A549 (cell line): ENCODE measurements around the gene ANGPTL5. TPM values are rescaled to one million over a fixed set of nuclear protein-coding genes. Genes with fewer than 3 reads are reported as not detected.

Experiments used
- ATAC-seq, 2 experiments: fragments of 200-7000 bp in 1 of 2; fragments of >200 bp in 1 of 2; cut with Nextera tagmentation in 1 of 2; cut with Tn5 transposase in 1 of 2; 3 replicates each; pipeline versions ENCODE4 v1.8.0 to v1.9.1; 2018 to 2020; ENCODE audit warnings: mild to moderate bottlenecking in 1 of 2, moderate library complexity in 1 of 2
- CTCF ChIA-PET: fragments of 300-600 bp; sonication (Branson Sonifier 250); formaldehyde crosslinking; extraction: SDS; loops from one replicate; lab custom pipeline; 2021; ENCODE audit warnings: antibody characterized with exemption, inconsistent platforms; lab: Yijun Ruan, JAX
- POLR2A ChIA-PET: fragments of 350-600 bp; formaldehyde crosslinking; extraction: SDS; loops from one replicate; lab custom pipeline; 2021; ENCODE audit warnings: antibody characterized with exemption, inconsistent platforms; lab: Yijun Ruan, JAX
- DNase-seq, 2 experiments: peaks; one replicate each; pipeline versions ENCODE4 v3.0.0 to v3.0.0-alpha.2; 2011 to 2016; ENCODE audit warnings: low read depth in 1 of 2, low spot score in 1 of 2
- FAIRE-seq: peaks from 2 replicates; lab custom pipeline; 2011; peaks lifted over from hg19 to GRCh38; lab: Jason Lieb, UNC
- H3K27ac ChIP-seq, 2 experiments: fragments of >200 bp; sonication (Bioruptor Twin); formaldehyde crosslinking; 3 replicates each; pipeline ENCODE4 v1.5.1; 2016 to 2017
- H3K4me1 ChIP-seq: fragments of >200 bp; sonication (Bioruptor Twin); formaldehyde crosslinking; 3 replicates; pipeline ENCODE4 v1.6.1; 2016
- H3K4me2 ChIP-seq: fragments of >200 bp; sonication (Bioruptor Twin); formaldehyde crosslinking; 3 replicates; pipeline ENCODE4 v1.6.1; 2016
- H3K4me3 ChIP-seq: fragments of >200 bp; sonication (Bioruptor Twin); formaldehyde crosslinking; 3 replicates; pipeline ENCODE4 v1.5.1; 2016
- H3K9me3 ChIP-seq: fragments of >200 bp; sonication (Bioruptor Twin); formaldehyde crosslinking; 3 replicates; pipeline ENCODE4 v1.6.1; 2016
- BHLHE40 ChIP-seq: IDR thresholded peaks from 2 replicates; pipeline ENCODE4 v1.6.1; 2012; ENCODE audit warnings: low read depth, low read length, inconsistent platforms
- EHF ChIP-seq: fragments of 250-450 bp; sonication (Bioruptor Pico); IDR thresholded peaks from 2 replicates; pipeline ENCODE4 v1.5.0; 2020; ENCODE audit warnings: mild to moderate bottlenecking
- EHMT2 ChIP-seq: fragments of 200-600 bp; sonication (generic); IDR thresholded peaks from 2 replicates; pipeline ENCODE4 v1.6.1; 2016; ENCODE audit warnings: antibody characterized with exemption, low read depth, mild to moderate bottlenecking, moderate library complexity
- EP300 ChIP-seq, 2 experiments: fragments of >200 bp; sonication (Bioruptor Twin); formaldehyde crosslinking; IDR thresholded peaks; 2 replicates in 1 of 2; 3 replicates in 1 of 2; pipeline ENCODE4 v1.6.1; 2016 to 2017
- FOSB ChIP-seq: fragments of 250-450 bp; sonication (Bioruptor Pico); IDR thresholded peaks from 2 replicates; pipeline ENCODE4 v1.5.0; 2020; ENCODE audit warnings: mild to moderate bottlenecking, moderate library complexity
- FOXS1 ChIP-seq: fragments of 250-450 bp; sonication (Bioruptor Pico); IDR thresholded peaks from 2 replicates; pipeline ENCODE4 v1.5.0; 2020; ENCODE audit warnings: mild to moderate bottlenecking, moderate library complexity
- HES2 ChIP-seq: fragments of >200 bp; sonication (Bioruptor Twin); formaldehyde crosslinking; IDR thresholded peaks from 2 replicates; pipeline ENCODE4 v1.6.1; 2016
- HMGXB4 ChIP-seq: fragments of 250-450 bp; sonication (Bioruptor Pico); IDR thresholded peaks from 2 replicates; pipeline ENCODE4 v1.5.0; 2021; ENCODE audit warnings: mild to moderate bottlenecking, moderate library complexity, borderline replicate concordance
- HOXB13 ChIP-seq: fragments of 250-450 bp; sonication (Bioruptor Pico); IDR thresholded peaks from 2 replicates; pipeline ENCODE4 v1.5.0; 2020; ENCODE audit warnings: low read depth, mild to moderate bottlenecking, moderate library complexity
- KDM1A ChIP-seq: fragments of 200-600 bp; sonication (generic); IDR thresholded peaks from 2 replicates; pipeline ENCODE4 v1.6.1; 2016; ENCODE audit warnings: low read depth, mild to moderate bottlenecking
- KDM5A ChIP-seq: fragments of 200-600 bp; sonication (generic); IDR thresholded peaks from 2 replicates; pipeline ENCODE4 v1.6.1; 2016; ENCODE audit warnings: antibody characterized with exemption, mild to moderate bottlenecking
- NR3C1 ChIP-seq: fragments of >200 bp; sonication (Bioruptor Twin); formaldehyde crosslinking; IDR thresholded peaks from 3 replicates; pipeline ENCODE4 v1.6.1; 2017
- POLR2A ChIP-seq: IDR thresholded peaks from 2 replicates; pipeline ENCODE4 v1.6.1; 2012; ENCODE audit warnings: mild to moderate bottlenecking, low read length
- POLR2AphosphoS2 ChIP-seq: conservative IDR thresholded peaks from 2 replicates; pipeline ENCODE4 v1.6.1; 2012; ENCODE audit warnings: low read length, improper control_type of control experiment, inconsistent platforms
- RARB ChIP-seq: fragments of 250-450 bp; sonication (Bioruptor Pico); IDR thresholded peaks from 2 replicates; pipeline ENCODE4 v1.8.0; 2021; ENCODE audit warnings: mild to moderate bottlenecking, moderate library complexity
- REST ChIP-seq: fragments of 200-600 bp; sonication (generic); IDR thresholded peaks from 2 replicates; pipeline ENCODE4 v1.6.1; 2016; ENCODE audit warnings: antibody characterized with exemption, mild to moderate bottlenecking, moderate library complexity
- RNF2 ChIP-seq: fragments of 200-600 bp; sonication (generic); IDR thresholded peaks from 2 replicates; pipeline ENCODE4 v1.6.1; 2016; ENCODE audit warnings: low read depth, mild to moderate bottlenecking, antibody characterized with exemption, moderate library complexity, borderline replicate concordance
- ZFP36 ChIP-seq: fragments of 450-650 bp; IDR thresholded peaks from 2 replicates; pipeline ENCODE4 v1.6.1; 2014; ENCODE audit warnings: borderline replicate concordance; ENCODE audit not compliant: partially characterized antibody
- WGBS: methylation state at CpG from one replicate; pipeline ENCODE4 v1.1.6; 2017; ENCODE audit errors: missing lambda C conversion rate; 5-methylcytosine and 5-hydroxymethylcytosine counted together
- polyA plus RNA-seq, 4 experiments: library from polyadenylated mRNA; depleted of rRNA in 3 of 4; stranded (reverse); fragments of >200 nt; fragmentation: RNase III in 1 of 4; extraction: RNeasy Plus Mini Kit Qiagen cat#74134 plus additional on column Dnase treatment in 1 of 4; gene quantifications; 2 replicates in 3 of 4; 3 replicates in 1 of 4; pipeline ENCODE4 v1.2.3, GENCODE V29; 2011 to 2017

Gene ANGPTL5
- polyA plus RNA-seq, 2 of the 4 experiments (the other 2 are of a cell fraction): not detected

GRCh38 chr11:101844608-101845007, 71.7 kb downstream of the ANGPTL5 start (continued):
- TF ChIP-seq HES2: no peak

GRCh38 chr11:101840704-101841103, 75.6 kb downstream of the ANGPTL5 start:
- Histone ChIP-seq H3K4me2 (no peak overlapping the region), H3K9me3 (no peaks in the 10 kb centered on the region), H3K4me3 (no peak overlapping the region), H3K4me1 (no peaks in the 10 kb centered on the region), H3K27ac (no peak overlapping the region)
- DNase-seq (no peak), FAIRE-seq (no peak), ATAC-seq (no peak)
- TF ChIP-seq POLR2AphosphoS2 (no peak), BHLHE40 (no peak), RARB (no peak), EP300 (IDR thresholded peaks at IDR 0.05) (no peak), EHF (CRISPR knock-in tag) (no peak), HOXB13 (CRISPR knock-in tag) (no peak), KDM1A (no peak), POLR2A (no peak), FOXS1 (CRISPR knock-in tag) (no peak), REST (no peak), HMGXB4 (no peak), KDM5A (no peak), FOSB (CRISPR knock-in tag) (no peak), ZFP36 (no peak), EHMT2 (no peak), RNF2 (no peak), NR3C1 (no peak)
- WGBS: 77% methylated on average over 2 of the region's 2 CpGs
- POLR2A ChIA-PET: no interaction called here
- CTCF ChIA-PET: interaction anchor here (0.9 kb wide), 1 partner anchor 8 kb away, joined by 3 read pairs; no protein-coding TSS in a partner anchor

Other genes starting within 250 kb of the ANGPTL5 start
- gene CEP126, start 1.5 kb downstream of the ANGPTL5 start, polyA plus RNA-seq (2011; rRNA removed): 6.9 and 8.7 TPM in 2 replicates
- gene CEP126, start 1.5 kb downstream of the ANGPTL5 start, polyA plus RNA-seq (2017; fragmentation: RNase III; extraction: RNeasy Plus Mini Kit Qiagen cat#74134 plus additional on column Dnase treatment): 2.0 to 2.6 TPM (median 2.6 TPM) in 3 replicates
- 12.6 and 17.1 TPM in 2 replicates for gene CFAP300, start 130.9 kb upstream of the ANGPTL5 start, polyA plus RNA-seq (2011; rRNA removed)
- gene CFAP300, start 130.9 kb upstream of the ANGPTL5 start, polyA plus RNA-seq (2017; fragmentation: RNase III; extraction: RNeasy Plus Mini Kit Qiagen cat#74134 plus additional on column Dnase treatment): 6.1 to 8.2 TPM (median 7.6 TPM) in 3 replicates
- gene YAP1, start 193.9 kb upstream of the ANGPTL5 start, polyA plus RNA-seq (2011; rRNA removed): 48.0 and 73.6 TPM in 2 replicates
- gene YAP1, start 193.9 kb upstream of the ANGPTL5 start, polyA plus RNA-seq (2017; fragmentation: RNase III; extraction: RNeasy Plus Mini Kit Qiagen cat#74134 plus additional on column Dnase treatment): 36.4 to 40.4 TPM (median 39.6 TPM) in 3 replicates